ENCODE data around the gene RFPL4AL1. TPM values are rescaled to one million over a fixed set of nuclear protein-coding genes. Genes with fewer than 3 reads are reported as not detected.

The RFPL4AL1 gene
- not detected for total RNA-seq

GRCh38 chr19:55768818-55769217 is at the start of gene RFPL4AL1:
TSS of gene RFPL4AL1 (plus strand) at chr19:55769118. CDS start at chr19:55771805, 2,687 bp downstream.

GRCh38 chr19:55738302-55738701 is 30.6 kb upstream of the RFPL4AL1 start, which contains the start of gene NLRP9:
TSS of gene NLRP9 (minus strand) at chr19:55738402. CDS start at chr19:55738374, 28 bp downstream.

DNA sequence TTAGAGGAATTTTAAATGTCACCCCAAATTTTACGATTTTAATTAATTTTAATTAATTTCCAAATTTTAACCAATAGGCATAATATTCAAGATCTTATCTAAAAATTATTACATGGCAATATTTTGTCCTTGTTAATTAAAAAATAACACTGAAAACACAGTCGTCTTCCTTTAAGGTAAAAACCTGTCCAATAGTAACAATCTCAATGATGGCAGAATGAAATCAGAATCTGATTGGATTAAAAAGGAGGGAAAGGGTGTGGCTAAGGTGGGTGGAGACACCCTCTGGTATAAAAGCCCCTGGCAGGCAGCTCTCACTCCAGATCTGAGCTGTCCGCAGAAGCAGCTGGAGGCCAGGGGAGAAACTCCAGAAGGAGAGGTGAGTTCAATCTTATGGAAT is 10.1 kb upstream of the RFPL4AL1 start, which contains the start of gene RFPL4A:
Gene RFPL4A, plus strand, starts transcription at position 301 of the 400 bp plus-strand sequence. CDS start 2,704 bp downstream, outside the sequence.

Other genes with a start within 250 kb of the RFPL4AL1 start
- gene SBK2, start 232.0 kb upstream of the RFPL4AL1 start, total RNA-seq = not detected
- not detected for gene SBK3, start 223.6 kb upstream of the RFPL4AL1 start, total RNA-seq
- gene ZNF579, start 188.3 kb upstream of the RFPL4AL1 start, total RNA-seq = 2.8 TPM
- 3.8 TPM for gene FIZ1, start 169.6 kb upstream of the RFPL4AL1 start, total RNA-seq
- 4.7 TPM for gene ZNF524, start 168.8 kb upstream of the RFPL4AL1 start, total RNA-seq
- 3.1 TPM for gene ZNF865, start 163.5 kb upstream of the RFPL4AL1 start, total RNA-seq
- 4.7 TPM for gene ZNF784, start 144.6 kb upstream of the RFPL4AL1 start, total RNA-seq
- gene ZNF580, start 128.1 kb upstream of the RFPL4AL1 start, total RNA-seq = 7.2 TPM
- 10.3 TPM for gene ZNF581, start 125.5 kb upstream of the RFPL4AL1 start, total RNA-seq
- gene CCDC106, start 120.9 kb upstream of the RFPL4AL1 start, total RNA-seq = 9.7 TPM
- 76.7 TPM for gene U2AF2, start 114.1 kb upstream of the RFPL4AL1 start, total RNA-seq
- 33.8 TPM for gene EPN1, start 93.9 kb upstream of the RFPL4AL1 start, total RNA-seq
- not detected for gene NLRP9, start 30.7 kb upstream of the RFPL4AL1 start, total RNA-seq
- gene RFPL4A, start 10.0 kb upstream of the RFPL4AL1 start, total RNA-seq = not detected
- not detected for gene NLRP11, start 62.9 kb downstream of the RFPL4AL1 start, total RNA-seq
- gene NLRP4, start 67.4 kb downstream of the RFPL4AL1 start, total RNA-seq = not detected
- not detected for gene NLRP13, start 163.2 kb downstream of the RFPL4AL1 start, total RNA-seq
- gene NLRP8, start 178.7 kb downstream of the RFPL4AL1 start, total RNA-seq = not detected
- not detected for gene NLRP5, start 217.7 kb downstream of the RFPL4AL1 start, total RNA-seq